ENCODE data around the gene RNLS.
"Not testable (repeated sequence)": the region's sequence is repeated elsewhere in the genome, so short reads cannot be mapped to it uniquely, and the experiment has no call there.

- TF ChIP-seq SIN3A (conservative IDR thresholded peaks at IDR 0.05 in 1 of 2, IDR thresholded peaks at IDR 0.05 in 1 of 2; ENCODE audit: low read depth in 1 of 2, low read length in 2 of 2); CTCF (IDR thresholded peaks at IDR 0.05; ENCODE audit: control extremely low read depth in 1 of 3, insufficient read depth in 1 of 3, low read depth in 1 of 3, low read length in 3 of 3); GTF2F1 (IDR thresholded peaks at IDR 0.05; ENCODE audit: borderline replicate concordance, low read depth, low read length); PHF8 (conservative IDR thresholded peaks at IDR 0.05; ENCODE audit: low read depth, low read length); EZH2 (IDR thresholded peaks at IDR 0.05; ENCODE audit: low read depth, low read length, severe bottlenecking); RNF2 (IDR thresholded peaks at IDR 0.05; ENCODE audit: borderline replicate concordance, low read depth, low read length, missing control alignments, poor library complexity, severe bottlenecking); POLR2AphosphoS5 (IDR thresholded peaks at IDR 0.05; ENCODE audit: low read depth, low read length); POLR2A (IDR thresholded peaks at IDR 0.05; ENCODE audit: control extremely low read depth in 1 of 2, low read depth in 2 of 2, low read length in 2 of 2); GABPA (IDR thresholded peaks at IDR 0.05; ENCODE audit: borderline replicate concordance, insufficient read depth, low read length); SP2 (IDR thresholded peaks at IDR 0.05; ENCODE audit: low read length); TCF12 (IDR thresholded peaks at IDR 0.05; ENCODE audit: low read depth, low read length); ZNF274 (IDR thresholded peaks at IDR 0.05; ENCODE audit: borderline replicate concordance, extremely low read depth, low read length); RXRA (IDR thresholded peaks at IDR 0.05; ENCODE audit: insufficient read depth, low read depth, low read length); SIX5 (IDR thresholded peaks at IDR 0.05; ENCODE audit: low read depth, low read length): not testable (repeated sequence)
Measured at GRCh38 chr10:88486816-88487215, 96.3 kb downstream of the RNLS start.
